Measurements from ENCODE around the gene KCND3. TPM values are rescaled to one million over a fixed set of nuclear protein-coding genes. Genes with fewer than 3 reads are reported as not detected.

Gene KCND3
- total RNA-seq, 1 donor from 2014 or later = 0.15 TPM

DNA sequence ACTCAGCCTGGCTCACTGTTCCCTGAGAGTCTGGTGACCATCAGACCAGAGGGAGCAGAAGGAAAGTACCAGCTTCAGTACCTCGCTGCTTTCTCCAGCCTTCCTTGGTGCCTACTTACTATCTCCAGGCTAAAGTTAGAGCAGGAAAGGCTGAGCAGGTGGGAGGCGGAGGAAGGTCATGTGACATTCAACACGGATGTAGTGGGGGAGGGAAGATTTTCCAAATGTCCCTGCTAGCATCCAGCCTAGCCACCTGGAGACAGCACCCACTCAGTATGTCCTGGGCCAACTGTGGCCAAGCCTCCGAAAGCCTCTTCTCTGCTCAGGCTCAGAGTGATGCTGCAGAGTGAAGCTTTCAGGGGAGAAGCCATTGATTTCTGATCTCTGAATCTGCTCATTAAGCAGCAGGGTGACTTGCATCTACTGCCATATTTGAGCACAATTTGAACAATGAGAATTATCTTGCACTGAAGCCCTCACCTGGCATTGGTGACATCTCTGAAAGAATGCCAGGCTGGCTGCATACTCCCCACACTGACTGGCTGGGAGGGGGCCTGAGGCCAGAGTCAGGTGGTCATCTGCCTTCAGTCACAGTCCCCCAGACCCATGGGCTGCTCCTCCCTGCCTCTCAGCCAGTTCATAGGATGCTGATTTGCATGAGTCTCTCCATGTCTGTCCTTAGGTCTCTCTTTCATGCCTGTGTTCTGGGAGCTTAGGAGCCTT lies 86.2 kb downstream of the KCND3 start:
- no peaks in the 10 kb centered on the region for H3K9me3 Mint-ChIP-seq (ENCODE audit: unreplicated experiment)
- TF ChIP-seq, protein P1, sequence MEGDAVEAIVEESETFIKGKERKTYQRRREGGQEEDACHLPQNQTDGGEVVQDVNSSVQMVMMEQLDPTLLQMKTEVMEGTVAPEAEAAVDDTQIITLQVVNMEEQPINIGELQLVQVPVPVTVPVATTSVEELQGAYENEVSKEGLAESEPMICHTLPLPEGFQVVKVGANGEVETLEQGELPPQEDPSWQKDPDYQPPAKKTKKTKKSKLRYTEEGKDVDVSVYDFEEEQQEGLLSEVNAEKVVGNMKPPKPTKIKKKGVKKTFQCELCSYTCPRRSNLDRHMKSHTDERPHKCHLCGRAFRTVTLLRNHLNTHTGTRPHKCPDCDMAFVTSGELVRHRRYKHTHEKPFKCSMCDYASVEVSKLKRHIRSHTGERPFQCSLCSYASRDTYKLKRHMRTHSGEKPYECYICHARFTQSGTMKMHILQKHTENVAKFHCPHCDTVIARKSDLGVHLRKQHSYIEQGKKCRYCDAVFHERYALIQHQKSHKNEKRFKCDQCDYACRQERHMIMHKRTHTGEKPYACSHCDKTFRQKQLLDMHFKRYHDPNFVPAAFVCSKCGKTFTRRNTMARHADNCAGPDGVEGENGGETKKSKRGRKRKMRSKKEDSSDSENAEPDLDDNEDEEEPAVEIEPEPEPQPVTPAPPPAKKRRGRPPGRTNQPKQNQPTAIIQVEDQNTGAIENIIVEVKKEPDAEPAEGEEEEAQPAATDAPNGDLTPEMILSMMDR (IDR thresholded peaks at IDR 0.05; ENCODE audit: unreplicated experiment) = no peak
- no peaks in the 10 kb centered on the region for H3K4me1 Mint-ChIP-seq (ENCODE audit: unreplicated experiment)
- DNase-seq (ENCODE audit: low spot score) = no peak
- H3K36me3 Mint-ChIP-seq (ENCODE audit: low read depth, unreplicated experiment) = no peaks in the 10 kb centered on the region
- no peak overlapping the region for H3K27ac Mint-ChIP-seq (ENCODE audit: unreplicated experiment)
- no peak overlapping the region for H3K4me3 Mint-ChIP-seq (ENCODE audit: unreplicated experiment)
- H3K27me3 Mint-ChIP-seq (ENCODE audit: unreplicated experiment) = no peaks in the 10 kb centered on the region

DNA sequence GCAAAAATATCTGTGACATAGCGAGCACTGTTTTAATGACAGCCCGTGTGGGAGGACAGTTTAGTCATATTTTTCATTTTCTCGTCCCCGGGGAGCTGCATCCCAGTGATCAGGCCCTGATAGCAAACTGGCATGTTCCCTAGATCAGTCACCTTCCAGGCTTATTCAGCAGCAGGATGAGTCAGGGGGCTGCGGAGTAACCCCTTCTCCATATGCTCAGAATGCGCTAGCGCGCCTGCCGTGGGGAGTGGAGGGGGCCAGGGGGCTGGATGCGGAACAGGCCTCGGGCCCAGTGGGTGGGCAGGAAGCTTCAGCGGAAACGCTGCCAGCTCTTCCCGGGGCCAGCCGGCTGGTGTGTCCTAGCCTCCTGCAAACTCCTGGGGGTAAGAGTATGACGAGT lies 94.0 kb downstream of the KCND3 start:
- TF ChIP-seq, protein P1 (IDR thresholded peaks at IDR 0.05; ENCODE audit: unreplicated experiment) = no peak
- H3K4me3 Mint-ChIP-seq (ENCODE audit: unreplicated experiment) = no peak overlapping the region
- H3K4me1 Mint-ChIP-seq (ENCODE audit: unreplicated experiment) = peaks cover 4% of the 10 kb centered on the region
- peaks cover 5% of the 10 kb centered on the region for H3K27me3 Mint-ChIP-seq (ENCODE audit: unreplicated experiment)
- no peaks in the 10 kb centered on the region for H3K36me3 Mint-ChIP-seq (ENCODE audit: low read depth, unreplicated experiment)
- H3K27ac Mint-ChIP-seq (ENCODE audit: unreplicated experiment) = no peak overlapping the region
- DNase-seq (ENCODE audit: low spot score) = peak; percentile 23
- no peaks in the 10 kb centered on the region for H3K9me3 Mint-ChIP-seq (ENCODE audit: unreplicated experiment)

DNA sequence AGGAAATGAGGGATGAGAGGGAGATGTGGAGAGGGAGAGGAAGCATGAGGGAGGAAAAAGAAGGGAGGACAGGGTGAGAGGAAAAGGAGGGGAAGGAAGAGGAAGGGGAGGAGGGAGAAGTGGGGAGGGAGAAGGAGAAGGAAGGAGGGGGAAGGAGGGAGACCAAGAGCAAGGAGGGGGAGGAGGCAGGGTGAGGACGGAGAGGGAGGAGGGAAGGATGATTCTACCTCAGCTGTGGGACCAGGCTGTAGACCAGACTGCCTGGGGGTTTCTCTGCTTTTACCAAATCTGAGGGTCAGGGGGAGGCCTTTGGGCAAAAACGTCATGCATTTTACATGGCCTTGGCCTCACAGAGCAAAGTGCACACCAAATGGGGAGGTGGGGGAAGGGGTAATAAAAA lies 94.5 kb downstream of the KCND3 start:
- DNase-seq (ENCODE audit: low spot score) = no peak
- Mint-ChIP-seq H3K4me1 (ENCODE audit: unreplicated experiment) (peaks cover 4% of the 10 kb centered on the region), H3K27ac (ENCODE audit: unreplicated experiment) (no peak overlapping the region), H3K27me3 (ENCODE audit: unreplicated experiment) (peaks cover 5% of the 10 kb centered on the region), H3K9me3 (ENCODE audit: unreplicated experiment) (no peaks in the 10 kb centered on the region), H3K4me3 (ENCODE audit: unreplicated experiment) (no peak overlapping the region), H3K36me3 (ENCODE audit: low read depth, unreplicated experiment) (no peaks in the 10 kb centered on the region)
- TF ChIP-seq, protein P1 (IDR thresholded peaks at IDR 0.05; ENCODE audit: unreplicated experiment) = no peak

DNA sequence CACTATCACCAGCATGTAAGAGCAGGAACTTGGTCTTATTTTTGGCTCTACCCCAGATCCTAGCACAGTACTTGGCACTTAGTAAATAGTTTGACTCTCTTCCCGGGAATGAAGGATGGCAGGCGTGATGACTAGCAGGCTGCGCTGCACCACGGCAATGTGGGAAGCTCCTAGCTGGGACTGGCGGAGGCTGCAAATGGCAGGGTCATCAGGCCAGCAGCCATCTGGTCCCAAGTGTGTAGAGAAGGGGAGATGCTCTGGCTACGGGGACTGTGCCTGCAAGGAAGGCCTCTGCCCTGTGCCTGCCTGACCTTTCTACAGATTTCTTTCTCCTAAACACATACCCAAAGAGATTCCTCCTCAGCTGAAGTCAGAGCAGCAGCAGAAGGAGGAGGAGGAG lies 95.0 kb downstream of the KCND3 start:
- DNase-seq (ENCODE audit: low spot score) = no peak
- Mint-ChIP-seq H3K27ac (ENCODE audit: unreplicated experiment) (no peak overlapping the region), H3K27me3 (ENCODE audit: unreplicated experiment) (peaks cover 5% of the 10 kb centered on the region), H3K36me3 (ENCODE audit: low read depth, unreplicated experiment) (no peaks in the 10 kb centered on the region), H3K4me3 (ENCODE audit: unreplicated experiment) (no peak overlapping the region), H3K4me1 (ENCODE audit: unreplicated experiment) (peaks cover 4% of the 10 kb centered on the region), H3K9me3 (ENCODE audit: unreplicated experiment) (no peaks in the 10 kb centered on the region)
- TF ChIP-seq, protein P1 (IDR thresholded peaks at IDR 0.05; ENCODE audit: unreplicated experiment) = no peak

DNA sequence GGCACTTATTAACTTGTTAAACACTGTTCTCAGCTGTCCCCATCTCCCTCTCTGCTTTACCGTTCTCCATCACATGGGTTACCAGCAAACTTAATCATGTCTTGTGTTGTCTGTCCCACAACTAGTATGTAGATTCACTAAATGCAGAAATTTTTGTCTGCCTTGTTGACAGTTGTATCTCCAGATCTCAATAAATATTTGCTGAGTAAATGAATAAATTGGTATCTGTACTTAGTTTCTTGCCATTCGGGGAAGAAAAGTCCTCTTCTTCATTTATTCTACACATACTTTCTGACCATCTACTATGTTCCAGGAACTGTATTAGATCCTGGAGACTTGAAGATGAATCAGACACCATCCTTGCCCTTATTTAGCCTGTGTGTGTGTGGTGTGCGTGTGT lies 97.9 kb downstream of the KCND3 start:
- H3K27me3 Mint-ChIP-seq (ENCODE audit: unreplicated experiment) = peaks cover 3% of the 10 kb centered on the region
- H3K4me1 Mint-ChIP-seq (ENCODE audit: unreplicated experiment) = peaks cover 9% of the 10 kb centered on the region
- H3K9me3 Mint-ChIP-seq (ENCODE audit: unreplicated experiment) = no peaks in the 10 kb centered on the region
- no peaks in the 10 kb centered on the region for H3K36me3 Mint-ChIP-seq (ENCODE audit: low read depth, unreplicated experiment)
- no peak overlapping the region for H3K27ac Mint-ChIP-seq (ENCODE audit: unreplicated experiment)
- no peak for DNase-seq (ENCODE audit: low spot score)
- TF ChIP-seq, protein P1 (IDR thresholded peaks at IDR 0.05; ENCODE audit: unreplicated experiment) = no peak
- no peak overlapping the region for H3K4me3 Mint-ChIP-seq (ENCODE audit: unreplicated experiment)
